GM23248 (cell line): ENCODE measurements around the gene ADGRD1.

Experiments
- EZH2 ChIP-seq: fragments of 200-600 bp; sonication (generic); IDR thresholded peaks from 2 replicates; pipeline ENCODE4 v1.6.1; 2018; ENCODE audit warnings: antibody characterized with exemption, mild to moderate bottlenecking; ENCODE audit not compliant: insufficient read depth, poor library complexity, severe bottlenecking
- EZH2phosphoT487 ChIP-seq: fragments of 200-600 bp; sonication (generic); IDR thresholded peaks from 2 replicates; pipeline ENCODE4 v1.6.1; 2018; ENCODE audit warnings: antibody characterized with exemption, moderate library complexity, mild to moderate bottlenecking, low read depth; ENCODE audit not compliant: insufficient read depth

DNA sequence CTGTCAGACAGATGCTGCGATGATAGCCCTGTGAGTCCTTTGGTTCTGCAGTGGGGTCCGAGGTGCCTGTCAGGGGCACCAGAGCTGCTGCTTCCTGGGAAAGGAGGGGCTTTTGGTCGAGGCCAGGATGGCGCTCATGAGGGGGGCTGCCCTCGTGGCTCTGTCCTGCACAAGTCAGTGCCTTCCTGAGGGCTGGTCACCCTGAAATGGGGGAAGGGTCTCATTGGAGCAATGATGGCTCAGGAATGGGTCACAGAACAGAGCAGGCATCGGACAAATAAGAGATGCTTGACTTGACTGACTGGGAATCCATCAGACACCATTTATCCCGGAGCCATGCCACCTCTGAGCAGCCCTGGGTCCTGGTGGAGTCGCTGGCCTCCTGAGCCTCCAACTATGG is 121.9 kb downstream of the ADGRD1 start:
- TF ChIP-seq EZH2 (no peak), EZH2phosphoT487 (no peak)
